Astrocyte of the spinal cord (primary cell): Measurements from ENCODE around the gene CBX4.

Experiments
- DNase-seq: peaks from one replicate; pipeline ENCODE4 v3.0.0; 2011; ENCODE audit warnings: low read depth, low spot score
- H3K4me3 ChIP-seq: 2 replicates; pipeline ENCODE4 v1.5.1; 2011; ENCODE audit warnings: low read depth, mild to moderate bottlenecking, low read length, moderate library complexity
- in situ Hi-C: cut with HindIII; loops from 2 replicates; pipeline ENCODE4 v1.10.0; 2017; ENCODE audit warnings: low sequenced_read_pairs
- TF ChIP-seq, protein P1 (sequence below): IDR thresholded peaks from 2 replicates; pipeline ENCODE4 v1.5.1; 2012; ENCODE audit warnings: low read depth, mild to moderate bottlenecking, low read length, inconsistent platforms

The CBX4 gene

DNA sequence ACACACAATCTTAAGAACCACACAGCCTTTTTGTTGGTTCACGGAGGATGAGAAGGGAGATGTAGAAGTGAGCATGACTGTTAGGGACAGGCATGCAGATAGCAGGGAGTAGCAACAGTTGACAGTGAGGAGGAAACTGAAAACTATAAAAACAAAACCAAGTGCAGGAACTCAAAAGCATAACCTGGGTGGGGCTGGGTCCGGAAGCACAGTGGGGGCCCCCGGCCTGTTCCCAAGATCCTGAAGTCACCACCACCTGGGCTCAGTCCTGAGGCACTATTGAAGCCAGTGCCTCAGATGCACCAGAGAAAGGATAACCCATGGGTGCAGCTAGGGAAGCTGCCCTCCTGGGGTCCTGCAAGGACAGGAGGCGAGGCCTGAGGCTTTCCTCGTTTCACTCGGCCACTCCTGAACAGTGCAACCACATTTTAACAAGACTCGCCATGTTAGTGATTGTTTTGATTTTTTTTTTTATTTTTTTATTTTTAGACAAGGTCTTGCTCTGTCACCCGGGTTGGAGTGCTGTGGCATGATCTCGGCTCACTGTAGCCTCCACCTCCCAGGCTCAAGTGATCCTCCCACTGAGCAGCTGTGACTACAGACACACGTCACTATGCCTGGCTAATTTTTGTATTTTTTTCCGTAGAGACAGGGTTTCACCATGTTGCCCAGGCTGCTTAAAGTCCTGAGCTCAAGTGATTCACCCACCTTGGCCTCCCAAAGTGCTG, 27.7 kb upstream of the CBX4 start:
- in situ Hi-C loops = no loop called here
- no peak overlapping the region for H3K4me3 ChIP-seq
- TF ChIP-seq, protein P1, sequence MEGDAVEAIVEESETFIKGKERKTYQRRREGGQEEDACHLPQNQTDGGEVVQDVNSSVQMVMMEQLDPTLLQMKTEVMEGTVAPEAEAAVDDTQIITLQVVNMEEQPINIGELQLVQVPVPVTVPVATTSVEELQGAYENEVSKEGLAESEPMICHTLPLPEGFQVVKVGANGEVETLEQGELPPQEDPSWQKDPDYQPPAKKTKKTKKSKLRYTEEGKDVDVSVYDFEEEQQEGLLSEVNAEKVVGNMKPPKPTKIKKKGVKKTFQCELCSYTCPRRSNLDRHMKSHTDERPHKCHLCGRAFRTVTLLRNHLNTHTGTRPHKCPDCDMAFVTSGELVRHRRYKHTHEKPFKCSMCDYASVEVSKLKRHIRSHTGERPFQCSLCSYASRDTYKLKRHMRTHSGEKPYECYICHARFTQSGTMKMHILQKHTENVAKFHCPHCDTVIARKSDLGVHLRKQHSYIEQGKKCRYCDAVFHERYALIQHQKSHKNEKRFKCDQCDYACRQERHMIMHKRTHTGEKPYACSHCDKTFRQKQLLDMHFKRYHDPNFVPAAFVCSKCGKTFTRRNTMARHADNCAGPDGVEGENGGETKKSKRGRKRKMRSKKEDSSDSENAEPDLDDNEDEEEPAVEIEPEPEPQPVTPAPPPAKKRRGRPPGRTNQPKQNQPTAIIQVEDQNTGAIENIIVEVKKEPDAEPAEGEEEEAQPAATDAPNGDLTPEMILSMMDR = no peak
- peak; percentile 37 for DNase-seq

- in situ Hi-C loops = no loop called here
- TF ChIP-seq, protein P1 = no peak
- no peak overlapping the region for H3K4me3 ChIP-seq
- no peak for DNase-seq
Measured at GRCh38 chr17:79865351-79866210, 26.3 kb upstream of the CBX4 start.

GRCh38 chr17:79864617-79865250, 25.5 kb upstream of the CBX4 start:
- DNase-seq = no peak
- TF ChIP-seq, protein P1 = no peak
- no peak overlapping the region for H3K4me3 ChIP-seq
- in situ Hi-C loops = no loop called here

DNA sequence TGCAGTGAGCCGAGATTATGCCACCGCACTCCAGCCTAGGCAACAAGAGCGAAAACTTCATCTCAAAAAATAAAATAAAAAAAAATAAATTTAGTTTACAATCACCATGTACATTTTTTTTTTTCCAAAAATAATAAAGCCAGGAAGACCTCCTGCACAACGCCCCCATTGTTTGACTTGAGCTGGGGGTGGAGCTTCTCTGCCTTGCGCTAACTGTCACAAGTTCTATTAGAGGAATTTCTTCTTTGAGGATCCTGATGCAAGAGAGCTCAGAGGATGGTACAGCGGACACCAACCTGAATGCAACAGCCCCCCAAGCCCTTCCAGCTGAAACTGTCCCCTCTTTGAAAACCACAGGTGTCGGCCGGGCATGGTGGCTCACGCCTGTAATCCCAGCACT, 24.9 kb upstream of the CBX4 start:
- in situ Hi-C loops = no loop called here
- H3K4me3 ChIP-seq = no peak overlapping the region
- no peak for DNase-seq

GRCh38 chr17:79862771-79863440, 23.7 kb upstream of the CBX4 start:
- no peak overlapping the region for H3K4me3 ChIP-seq
- TF ChIP-seq, protein P1 = no peak
- in situ Hi-C loops = no loop called here
- no peak for DNase-seq

More for the DNA sequence above, 24.9 kb upstream of the CBX4 start:
- TF ChIP-seq, protein P1 = no peak

- TF ChIP-seq, protein P1 = no peak
- H3K4me3 ChIP-seq = no peak overlapping the region
- in situ Hi-C loops = no loop called here
- no peak for DNase-seq
Measured at GRCh38 chr17:79862238-79862637, 23.0 kb upstream of the CBX4 start.
